SJCRH30 (cell line): ENCODE results near the gene ARRB1. TPM values are rescaled to one million over a fixed set of nuclear protein-coding genes. Genes with fewer than 3 reads are reported as not detected.

Experiments used
- DNase-seq, 2 experiments: peaks; one replicate each; pipeline ENCODE4 v3.0.0-alpha.2; 2015 to 2020
- H3K27ac ChIP-seq: fragments of 250-450 bp; sonication (Bioruptor Pico); 2 replicates; pipeline ENCODE4 v1.5.1; 2020; ENCODE audit warnings: mild to moderate bottlenecking, moderate library complexity
- H3K27me3 ChIP-seq: fragments of 250-450 bp; sonication (Bioruptor Pico); 2 replicates; pipeline ENCODE4 v1.5.1; 2020; ENCODE audit warnings: mild to moderate bottlenecking, moderate library complexity
- H3K36me3 ChIP-seq: fragments of 250-450 bp; sonication (Bioruptor Pico); 2 replicates; pipeline ENCODE4 v1.5.1; 2020; ENCODE audit warnings: mild to moderate bottlenecking, moderate library complexity
- H3K4me1 ChIP-seq: fragments of 250-450 bp; sonication (Bioruptor Pico); 2 replicates; pipeline ENCODE4 v1.5.1; 2020; ENCODE audit warnings: mild to moderate bottlenecking, moderate library complexity
- H3K4me3 ChIP-seq: fragments of 250-450 bp; sonication (Bioruptor Pico); 2 replicates; pipeline ENCODE4 v1.5.1; 2020; ENCODE audit warnings: mild to moderate bottlenecking, moderate library complexity
- H3K9me3 ChIP-seq: fragments of 250-450 bp; sonication (Bioruptor Pico); replicated peaks from 2 replicates; pipeline ENCODE4 v1.5.1; 2020; ENCODE audit warnings: mild to moderate bottlenecking, moderate library complexity
- total RNA-seq: library from RNA; depleted of rRNA; stranded (reverse); fragments of >200 nt; shearing (Covaris generic); gene quantifications from 2 replicates; pipeline ENCODE4 v1.2.3, GENCODE V29; 2014

ARRB1 gene
- total RNA-seq, 1 experiment from 2014 or later, result 121 TPM

- Histone ChIP-seq H3K36me3 (peaks cover 33% of the 10 kb centered on the region), H3K27me3 (no peaks in the 10 kb centered on the region), H3K4me3 (no peak overlapping the region), H3K27ac (peak overlapping the region; percentile 5; the same call in 1 of the 2 replicates), H3K4me1 (peaks cover 63% of the 10 kb centered on the region), H3K9me3 (no peaks in the 10 kb centered on the region)
- DNase-seq, result no peak
Observed at GRCh38 chr11:75330291-75330690, 21.2 kb downstream of the ARRB1 start.

GRCh38 chr11:75328426-75329277 is 22.8 kb downstream of the ARRB1 start:
- peaks cover 52% of the 10 kb centered on the region for H3K4me1 ChIP-seq
- H3K27ac ChIP-seq, result peak overlapping the region; percentile 28
- DNase-seq, result peak; percentile 94 to 95
- no peaks in the 10 kb centered on the region for H3K27me3 ChIP-seq
- no peak overlapping the region for H3K4me3 ChIP-seq
- H3K9me3 ChIP-seq, result no peaks in the 10 kb centered on the region
- peaks cover 27% of the 10 kb centered on the region for H3K36me3 ChIP-seq

DNA sequence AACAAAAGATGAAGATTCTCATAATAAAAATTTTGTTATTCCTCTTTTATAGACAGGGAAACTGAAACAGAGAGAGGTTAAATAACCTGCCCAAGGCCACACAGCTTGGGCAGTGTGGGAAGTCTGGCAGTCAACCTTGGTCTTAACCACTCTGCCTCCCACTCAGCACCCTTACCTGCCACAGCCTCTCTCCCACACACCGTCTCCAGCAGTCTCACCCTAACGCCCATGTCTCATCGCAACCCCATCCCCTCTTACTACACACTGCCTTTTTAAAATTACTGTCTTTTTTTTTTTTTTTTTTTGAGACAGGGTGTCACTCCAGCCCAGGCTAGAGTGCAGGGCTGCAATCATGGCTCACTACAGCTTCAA is 25.0 kb downstream of the ARRB1 start:
- H3K27me3 ChIP-seq, result no peaks in the 10 kb centered on the region

GRCh38 chr11:75325713-75326438 is 25.6 kb downstream of the ARRB1 start:
- H3K27ac ChIP-seq, result peak overlapping the region; percentile 24; the same call in 1 of the 2 replicates
- no peak overlapping the region for H3K4me3 ChIP-seq
- peaks cover 32% of the 10 kb centered on the region for H3K36me3 ChIP-seq
- no peaks in the 10 kb centered on the region for H3K9me3 ChIP-seq
- H3K4me1 ChIP-seq, result peaks cover 30% of the 10 kb centered on the region
- peak; percentile 47 to 52 for DNase-seq
- no peaks in the 10 kb centered on the region for H3K27me3 ChIP-seq

More for the DNA sequence above, 25.0 kb downstream of the ARRB1 start:
- Histone ChIP-seq H3K4me1 (peaks cover 35% of the 10 kb centered on the region), H3K9me3 (no peaks in the 10 kb centered on the region), H3K36me3 (peaks cover 32% of the 10 kb centered on the region), H3K4me3 (no peak overlapping the region), H3K27ac (peak overlapping the region; percentile 24; the same call in 1 of the 2 replicates)
- DNase-seq, result no peak

- peaks cover 19% of the 10 kb centered on the region for H3K4me1 ChIP-seq
- no peaks in the 10 kb centered on the region for H3K27me3 ChIP-seq
- no peak overlapping the region for H3K27ac ChIP-seq
- H3K9me3 ChIP-seq, result no peaks in the 10 kb centered on the region
- H3K36me3 ChIP-seq, result peaks cover 25% of the 10 kb centered on the region
- no peak overlapping the region for H3K4me3 ChIP-seq
- no peak for DNase-seq
Observed at GRCh38 chr11:75324740-75325139, 26.7 kb downstream of the ARRB1 start.

DNA sequence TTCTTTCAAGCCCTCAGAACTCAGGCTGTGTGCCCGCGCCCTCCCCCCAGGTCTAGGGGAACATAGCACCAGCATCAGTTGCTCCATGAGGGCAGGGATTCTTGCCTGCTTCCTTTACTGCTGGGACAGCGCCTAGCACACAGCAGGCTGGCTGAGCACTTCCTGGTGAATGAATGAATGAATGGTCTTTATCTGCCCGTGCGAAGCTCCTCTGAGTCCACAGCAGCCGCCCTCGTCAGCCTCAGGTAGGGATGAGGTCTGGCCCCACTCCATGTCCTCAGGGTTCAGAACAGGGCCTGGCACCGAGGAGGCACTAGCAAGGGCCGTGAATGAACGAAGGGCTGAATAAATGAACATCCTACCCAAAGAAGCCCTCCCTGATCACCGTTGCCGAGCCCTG is 27.3 kb downstream of the ARRB1 start:
- H3K36me3 ChIP-seq, result peaks cover 28% of the 10 kb centered on the region
- no peak overlapping the region for H3K27ac ChIP-seq
- H3K4me3 ChIP-seq, result no peak overlapping the region
- H3K4me1 ChIP-seq, result peaks cover 14% of the 10 kb centered on the region
- no peaks in the 10 kb centered on the region for H3K9me3 ChIP-seq
- DNase-seq, result no peak
- no peaks in the 10 kb centered on the region for H3K27me3 ChIP-seq

DNA sequence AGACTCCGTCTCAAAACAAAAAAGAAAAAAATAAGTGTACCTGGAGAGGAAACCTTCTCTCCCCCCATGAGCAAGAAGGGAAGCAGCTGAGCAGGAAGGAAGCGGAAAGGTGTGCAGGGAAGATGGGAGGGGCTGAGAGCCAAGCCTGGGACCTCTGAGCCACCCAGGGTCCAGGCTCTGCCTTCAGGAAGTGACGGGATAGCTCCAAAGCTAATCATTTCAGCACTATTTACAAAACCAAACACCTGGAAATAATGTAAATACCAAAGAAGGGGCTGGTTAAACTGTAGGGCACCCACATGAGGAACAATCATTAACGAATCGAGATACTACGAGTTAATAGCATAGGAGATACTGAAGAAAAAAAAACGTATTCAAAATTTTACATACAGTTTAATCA is 27.9 kb downstream of the ARRB1 start:
- no peak overlapping the region for H3K4me3 ChIP-seq
- peaks cover 10% of the 10 kb centered on the region; the same call in 1 of the 2 replicates for H3K4me1 ChIP-seq
- no peaks in the 10 kb centered on the region for H3K9me3 ChIP-seq
- H3K36me3 ChIP-seq, result peaks cover 28% of the 10 kb centered on the region
- no peaks in the 10 kb centered on the region for H3K27me3 ChIP-seq
- H3K27ac ChIP-seq, result no peak overlapping the region
- no peak for DNase-seq

- Histone ChIP-seq H3K27ac (no peak overlapping the region), H3K27me3 (no peaks in the 10 kb centered on the region), H3K4me3 (no peak overlapping the region), H3K9me3 (no peaks in the 10 kb centered on the region), H3K36me3 (peaks cover 26% of the 10 kb centered on the region), H3K4me1 (no peaks in the 10 kb centered on the region; the same call in 1 of the 2 replicates)
- DNase-seq, result no peak
Observed at GRCh38 chr11:75320643-75321042, 30.8 kb downstream of the ARRB1 start.

DNA sequence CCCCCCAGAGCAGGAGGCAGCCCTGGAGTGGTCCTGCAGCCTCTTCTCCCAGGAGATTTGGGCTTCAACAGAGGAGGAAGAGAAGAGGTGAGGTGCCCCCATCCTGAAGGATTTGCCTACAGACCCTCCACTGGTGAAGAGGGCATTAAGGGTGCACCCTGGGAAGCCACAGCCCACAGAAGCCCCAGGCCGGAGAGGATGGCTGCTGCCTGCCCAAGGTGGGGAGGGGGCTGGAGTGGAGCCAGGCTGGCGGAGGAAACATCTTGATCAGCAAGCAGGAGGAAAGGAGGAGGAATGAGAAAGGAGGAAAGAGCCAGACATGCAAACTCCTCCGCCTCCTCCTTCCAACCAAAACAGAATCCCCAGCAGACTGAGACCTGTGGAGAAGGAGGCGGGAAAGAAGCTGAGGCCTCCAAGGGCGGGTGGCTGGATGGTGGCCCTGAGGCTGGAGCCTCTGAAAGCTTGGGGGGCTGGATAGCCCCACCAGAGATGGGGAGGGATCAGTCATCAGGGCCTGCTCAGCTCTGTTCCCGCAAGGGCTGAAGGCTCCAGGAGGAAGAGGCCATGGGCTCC is 31.3 kb downstream of the ARRB1 start:
- no peaks in the 10 kb centered on the region for H3K9me3 ChIP-seq
- no peak overlapping the region for H3K27ac ChIP-seq
- H3K4me3 ChIP-seq, result no peak overlapping the region
- H3K27me3 ChIP-seq, result no peaks in the 10 kb centered on the region
- no peaks in the 10 kb centered on the region for H3K4me1 ChIP-seq
- H3K36me3 ChIP-seq, result peaks cover 26% of the 10 kb centered on the region
- no peak for DNase-seq

- DNase-seq, result no peak
- H3K4me1 ChIP-seq, result peaks cover 2% of the 10 kb centered on the region
- H3K27me3 ChIP-seq, result no peaks in the 10 kb centered on the region
- no peak overlapping the region for H3K27ac ChIP-seq
- H3K4me3 ChIP-seq, result no peak overlapping the region
- no peaks in the 10 kb centered on the region for H3K9me3 ChIP-seq
- peaks cover 26% of the 10 kb centered on the region for H3K36me3 ChIP-seq
Observed at GRCh38 chr11:75319035-75319877, 32.2 kb downstream of the ARRB1 start.

DNA sequence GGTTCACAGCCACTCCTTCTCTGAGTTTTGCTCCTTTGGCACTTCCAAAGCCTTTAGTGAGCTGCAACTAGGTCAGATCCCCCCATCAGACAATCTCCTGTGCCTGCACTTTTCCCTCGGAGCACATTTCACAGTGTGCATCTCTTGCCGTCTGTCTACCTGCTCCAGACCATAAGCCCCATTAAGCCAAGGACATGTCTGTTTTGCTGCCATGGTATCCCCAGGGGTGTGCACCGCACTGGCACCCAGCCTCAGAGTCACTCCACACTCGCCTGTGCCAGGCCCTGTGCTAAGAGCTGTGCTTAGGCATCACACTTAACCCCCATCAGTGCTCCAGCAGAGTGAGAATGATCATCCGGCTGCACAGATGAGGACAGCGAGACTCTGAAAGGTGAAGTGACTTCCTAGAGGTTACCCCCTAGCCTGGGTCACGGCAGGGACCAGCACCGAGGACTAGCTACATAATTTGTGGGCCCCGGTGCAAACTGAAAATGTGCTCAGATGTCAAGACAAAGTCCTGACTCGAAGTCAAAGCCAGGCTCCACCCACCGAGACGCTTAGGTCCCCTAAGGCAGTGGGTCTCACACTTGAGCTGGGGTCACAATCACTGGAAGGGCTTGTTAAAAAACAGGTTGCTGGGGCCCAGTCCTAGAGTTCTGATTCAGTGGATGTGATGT is 33.9 kb downstream of the ARRB1 start:
- peaks cover 13% of the 10 kb centered on the region for H3K4me1 ChIP-seq
- peaks cover 16% of the 10 kb centered on the region for H3K36me3 ChIP-seq
- no peak for DNase-seq
- H3K4me3 ChIP-seq, result no peak overlapping the region
- no peak overlapping the region for H3K27ac ChIP-seq
- no peaks in the 10 kb centered on the region for H3K27me3 ChIP-seq
- no peaks in the 10 kb centered on the region for H3K9me3 ChIP-seq

GRCh38 chr11:75315439-75315805 is 36.0 kb downstream of the ARRB1 start:
- no peak for DNase-seq
- Histone ChIP-seq H3K9me3 (no peaks in the 10 kb centered on the region), H3K27me3 (no peaks in the 10 kb centered on the region), H3K4me1 (peaks cover 32% of the 10 kb centered on the region), H3K36me3 (peaks cover 9% of the 10 kb centered on the region), H3K27ac (no peak overlapping the region), H3K4me3 (no peak overlapping the region)

GRCh38 chr11:75314771-75315438 is 36.6 kb downstream of the ARRB1 start:
- peaks cover 13% of the 10 kb centered on the region for H3K36me3 ChIP-seq
- DNase-seq, result no peak
- H3K9me3 ChIP-seq, result no peaks in the 10 kb centered on the region
- no peaks in the 10 kb centered on the region for H3K27me3 ChIP-seq
- no peak overlapping the region for H3K4me3 ChIP-seq
- peaks cover 32% of the 10 kb centered on the region for H3K4me1 ChIP-seq
- no peak overlapping the region for H3K27ac ChIP-seq
